ENCODE measurements around the gene ID2.
A peak's percentile ranks its signal among the peaks of the same experiment; 100 is the strongest.
"Not testable (repeated sequence)": the region's sequence is repeated elsewhere in the genome, so short reads cannot be mapped to it uniquely, and the experiment has no call there.

Gene ID2

DNA sequence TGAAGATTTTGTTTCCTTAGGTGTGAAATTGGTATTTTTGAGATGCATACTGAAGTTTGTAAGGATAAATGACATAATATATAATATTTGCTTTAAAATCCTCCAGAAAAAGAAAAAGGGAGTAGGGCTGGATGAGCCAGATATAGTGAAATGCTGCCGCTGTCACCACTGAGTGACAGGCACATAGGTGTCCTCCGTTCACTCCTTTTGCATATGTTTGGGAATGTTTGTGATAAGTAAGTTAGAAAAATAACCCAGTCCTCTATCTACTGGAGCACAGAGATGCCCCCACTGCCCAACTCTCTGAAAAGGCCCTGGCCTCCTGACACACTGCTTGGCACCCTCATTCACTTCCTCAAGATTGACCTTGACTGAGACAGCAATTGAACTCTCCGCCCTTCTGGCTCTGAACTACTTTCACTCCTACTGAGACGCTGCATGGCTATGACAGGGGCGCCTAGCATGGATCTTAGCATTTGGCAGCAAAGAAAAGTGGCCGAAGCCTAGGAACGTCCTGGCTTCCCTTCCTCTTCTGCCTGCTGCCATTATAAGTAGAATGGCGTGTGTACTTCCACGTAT lies 10.1 kb downstream of the ID2 start:
- no peak for DNase-seq

DNA sequence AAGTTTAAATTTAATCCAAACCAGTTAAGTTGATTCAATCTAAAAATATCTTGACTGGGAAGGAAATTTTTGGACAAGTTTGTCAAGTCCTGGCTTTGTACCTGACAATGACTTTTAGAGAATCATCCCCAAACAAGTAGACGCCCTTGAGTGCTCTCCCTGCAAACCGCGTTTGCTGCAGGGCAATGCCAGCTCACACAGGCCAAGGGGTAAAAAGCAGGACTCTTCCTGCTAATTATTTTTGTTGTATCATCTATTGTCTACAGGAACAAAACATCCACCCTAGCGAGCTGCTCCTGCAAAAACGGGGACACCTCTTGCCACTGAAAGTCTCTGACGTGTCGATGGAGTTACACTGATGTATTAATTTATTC lies 10.9 kb downstream of the ID2 start:
- DNase-seq = no peak

DNA sequence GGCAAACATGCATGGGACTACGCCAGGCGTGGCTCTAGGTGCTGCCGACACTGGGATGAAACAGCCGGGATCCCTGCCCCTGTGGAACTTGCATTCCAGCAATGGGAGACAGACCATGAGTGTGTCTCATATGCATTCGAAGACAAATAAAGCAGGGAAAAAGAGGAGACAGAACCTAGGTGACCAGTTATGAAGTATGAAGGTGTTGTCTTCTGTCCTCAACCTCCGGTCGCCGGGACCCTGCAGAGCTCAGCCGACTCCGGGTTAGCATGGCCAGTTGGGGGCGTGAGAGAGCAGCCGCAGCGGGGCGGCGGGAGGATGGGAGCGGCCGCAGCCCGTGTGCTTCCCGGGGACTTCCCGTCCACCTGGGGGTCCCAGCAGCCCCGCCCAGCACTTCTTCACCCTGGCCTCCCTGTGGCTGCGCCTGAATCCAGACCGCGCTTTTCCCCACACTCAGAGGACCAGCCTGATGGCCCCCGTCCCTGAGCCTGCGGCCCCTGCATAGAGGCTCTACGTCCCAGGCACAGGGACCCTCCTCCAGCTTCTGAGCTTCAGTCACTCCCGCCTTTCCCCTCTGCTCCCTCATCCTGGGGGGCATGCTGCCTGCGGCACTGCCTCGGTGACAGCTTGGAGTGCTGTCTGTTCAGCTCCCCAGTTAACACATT lies 11.4 kb downstream of the ID2 start:
- DNase-seq = no peak

DNA sequence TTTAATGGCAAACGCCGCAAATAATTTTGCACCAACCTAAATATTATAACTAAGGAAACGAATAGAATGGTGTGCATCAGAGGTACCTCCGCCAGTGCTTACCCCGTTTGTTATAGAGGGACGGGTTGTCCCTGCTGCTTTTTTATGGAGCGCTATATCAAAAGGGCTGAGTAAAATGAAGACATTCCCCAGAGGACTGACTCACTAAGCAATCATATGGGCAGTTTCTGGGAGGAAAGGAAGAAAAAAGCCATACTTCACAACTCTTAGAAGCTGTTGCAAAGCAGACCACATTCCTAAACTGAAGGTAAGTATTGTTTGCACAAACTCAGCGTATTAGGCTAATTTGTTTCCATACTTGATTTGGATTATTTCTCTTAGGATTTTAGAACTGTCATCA lies 12.9 kb downstream of the ID2 start:
- DNase-seq = no peak

DNA sequence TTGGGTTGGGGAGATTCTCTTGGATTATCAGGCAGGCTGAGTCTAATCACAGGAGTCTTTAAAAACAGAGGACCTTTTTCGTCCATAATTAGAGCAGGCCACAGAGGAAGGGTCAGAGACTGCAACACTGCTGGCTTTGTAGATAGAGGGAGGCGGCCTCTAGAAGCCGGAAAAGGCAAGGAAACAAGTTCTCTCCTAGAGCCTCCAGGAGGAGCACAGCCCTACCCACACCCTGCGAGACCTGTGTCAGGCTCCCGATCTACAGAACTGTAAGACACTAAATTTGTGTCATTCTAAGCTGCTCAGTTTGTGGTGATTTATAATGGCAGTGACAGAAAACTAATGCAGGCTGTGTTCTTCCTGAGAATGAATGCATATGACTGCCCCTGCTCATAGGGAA lies 15.3 kb downstream of the ID2 start:
- DNase-seq = no peak

DNA sequence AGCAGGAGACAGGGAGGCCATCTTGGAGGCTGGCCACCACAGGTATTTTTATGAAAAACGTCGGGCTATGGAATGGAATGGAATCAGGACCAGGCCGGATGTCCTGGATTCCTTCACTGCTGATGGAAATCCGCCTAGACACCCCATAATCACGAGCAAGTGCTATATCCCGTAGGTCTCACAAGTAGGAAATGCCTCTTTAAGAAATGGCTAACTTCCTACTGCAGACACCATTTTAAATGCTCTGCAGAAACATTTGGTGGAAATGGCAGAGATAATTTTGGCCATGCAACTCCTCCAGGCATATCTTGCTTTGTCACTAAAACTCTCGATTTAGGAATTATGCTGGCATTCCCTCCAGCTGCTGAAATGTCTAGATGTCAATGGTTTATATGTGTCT lies 18.0 kb downstream of the ID2 start:
- no peak for DNase-seq

DNA sequence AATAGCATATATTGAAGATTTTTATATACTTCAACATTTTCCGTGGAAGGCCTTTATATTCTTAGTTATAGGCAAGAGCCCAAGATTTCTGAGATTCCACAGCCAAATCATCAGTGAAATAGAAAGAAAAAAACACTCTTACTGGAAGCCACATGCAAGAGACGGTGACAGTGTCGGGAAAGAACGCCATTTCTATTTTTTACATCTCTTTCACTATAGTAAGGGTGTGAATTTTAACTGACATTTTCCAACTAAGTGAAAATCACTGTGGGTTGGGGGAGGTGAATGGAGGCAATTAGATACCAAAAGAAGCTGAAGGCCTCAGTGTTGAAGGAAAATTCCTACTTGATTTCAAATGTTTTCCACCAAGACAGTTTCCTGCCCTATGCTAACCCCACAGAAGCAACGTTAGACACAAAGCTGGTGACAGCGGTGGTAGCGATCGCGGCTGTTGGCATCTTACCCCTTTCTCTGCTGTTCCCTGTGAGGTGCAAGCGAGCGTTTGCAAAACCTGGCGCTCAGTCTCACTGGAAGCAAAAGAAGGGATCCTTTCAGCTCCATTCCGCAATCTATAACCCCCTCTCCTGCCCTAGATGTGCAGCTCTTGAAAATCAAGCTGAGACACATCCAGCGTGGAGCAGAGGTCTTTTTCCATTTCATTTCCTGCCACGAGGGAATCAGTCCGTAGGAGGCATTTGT lies 20.0 kb downstream of the ID2 start:
- DNase-seq = no peak

DNA sequence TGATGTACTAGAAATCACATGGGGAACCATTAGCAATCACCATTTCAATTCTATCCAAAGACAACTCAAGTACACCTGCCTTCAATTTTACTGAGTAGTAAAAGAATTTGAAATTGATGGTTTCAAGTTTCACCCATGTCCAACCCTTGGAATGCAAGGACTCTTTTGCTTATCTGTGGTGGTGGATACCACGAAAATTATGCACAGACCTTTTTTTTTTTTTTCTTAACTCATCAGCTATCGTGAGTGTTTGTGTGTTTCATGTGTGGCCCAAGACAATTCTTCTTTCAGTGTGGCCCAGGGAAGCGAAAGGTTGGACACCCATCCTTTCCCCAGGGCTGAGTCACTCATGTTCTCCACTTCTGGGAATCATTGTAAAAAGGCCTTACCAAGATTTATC lies 23.1 kb downstream of the ID2 start:
- DNase-seq = no peak

DNA sequence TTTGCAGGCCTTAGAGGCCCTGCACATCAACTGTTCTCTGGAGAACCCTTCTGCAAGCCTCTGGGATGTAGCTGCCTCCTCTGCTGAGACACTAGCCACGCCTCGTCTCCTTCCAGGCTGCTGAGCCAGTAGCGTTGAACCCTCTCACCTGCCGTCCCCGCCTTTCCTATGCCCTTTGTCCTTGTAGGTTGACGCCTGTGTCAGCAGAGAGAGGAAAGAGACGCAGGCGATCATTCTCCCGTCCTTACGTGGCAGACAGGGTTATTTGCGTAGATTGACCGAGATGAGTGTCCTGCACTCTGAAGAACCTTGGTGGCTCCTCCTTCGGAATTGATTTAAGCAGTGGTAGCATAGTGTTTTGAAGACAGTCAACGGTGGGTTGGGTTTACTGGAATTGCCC lies 27.8 kb downstream of the ID2 start:
- DNase-seq = no peak

DNA sequence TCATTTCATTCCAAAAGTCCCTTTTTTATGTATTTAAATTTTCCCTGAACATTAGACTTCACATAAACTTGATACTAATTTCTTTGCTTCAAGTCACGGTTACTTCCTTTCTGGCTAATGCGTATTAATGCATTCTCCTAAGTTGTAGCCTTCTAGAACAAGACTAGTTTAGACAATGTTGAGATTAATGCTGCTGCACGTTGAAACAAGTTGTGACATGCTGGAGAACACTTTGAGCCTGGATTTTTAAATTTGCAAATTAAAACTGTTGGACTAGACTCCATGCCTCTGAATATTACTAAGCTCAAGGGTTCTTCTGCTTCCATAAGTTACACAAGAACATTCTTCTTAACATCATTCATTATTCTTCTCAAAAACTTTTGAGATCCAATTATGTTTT lies 29.1 kb downstream of the ID2 start:
- no peak for DNase-seq

DNA sequence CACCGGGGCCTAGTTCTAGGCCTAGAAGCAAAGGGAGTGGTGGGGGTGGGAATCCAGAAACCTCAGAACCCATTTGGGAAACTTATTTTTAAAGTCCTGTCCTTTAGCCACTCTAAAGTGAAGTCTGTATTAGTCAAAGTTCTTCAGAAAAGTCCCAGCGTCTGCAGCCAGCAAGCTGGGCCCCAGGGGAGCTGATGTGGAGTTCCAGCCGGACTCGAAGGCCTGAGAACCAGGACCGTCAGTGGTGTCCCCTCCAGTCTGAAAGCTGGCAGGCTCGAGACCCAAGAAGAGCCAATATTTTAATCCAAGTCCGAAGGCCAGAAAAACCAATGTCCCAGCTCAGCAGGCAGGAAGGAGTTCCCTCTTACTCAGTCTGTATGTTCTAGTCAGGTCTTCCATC lies 32.4 kb downstream of the ID2 start:
- no peak for DNase-seq

DNA sequence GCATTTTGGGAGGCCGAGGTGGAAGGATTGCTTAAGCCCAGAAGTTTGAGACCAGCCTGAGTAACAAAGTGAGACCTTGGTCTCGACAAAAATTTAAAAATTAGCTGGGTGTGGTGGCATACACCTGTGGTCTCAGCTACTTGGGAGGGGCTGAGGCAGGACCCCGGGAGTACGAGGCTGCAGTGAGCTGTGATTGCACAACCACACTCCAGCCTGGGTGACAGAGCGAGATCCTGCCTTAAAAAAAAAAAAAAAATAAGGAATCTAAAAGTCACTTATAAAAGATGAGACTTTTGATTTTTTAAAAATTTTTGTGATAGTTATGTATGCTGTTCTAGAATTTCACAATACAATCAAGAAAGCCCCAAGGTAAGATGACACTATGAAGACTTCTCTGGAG lies 33.1 kb downstream of the ID2 start:
- no peak for DNase-seq

DNA sequence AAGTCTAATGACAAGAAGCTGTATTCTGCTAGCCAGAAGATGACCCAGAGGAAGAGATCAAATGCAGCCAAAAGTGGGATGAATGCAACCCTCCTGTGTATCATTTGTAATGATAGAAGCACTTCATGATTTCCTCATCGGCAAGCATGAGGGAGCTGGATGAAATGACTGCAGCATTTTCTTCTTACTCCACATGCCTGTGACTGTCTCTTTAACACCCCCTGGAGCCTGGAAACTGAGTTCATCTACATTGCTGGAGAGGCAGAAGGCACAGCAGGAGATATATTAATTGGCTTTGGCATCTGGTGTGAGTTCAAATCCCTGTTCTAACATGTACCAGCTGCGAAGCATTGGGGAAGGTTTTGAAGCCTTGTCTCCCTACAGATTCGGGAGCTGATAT lies 37.7 kb downstream of the ID2 start:
- DNase-seq = peak; percentile 64

DNA sequence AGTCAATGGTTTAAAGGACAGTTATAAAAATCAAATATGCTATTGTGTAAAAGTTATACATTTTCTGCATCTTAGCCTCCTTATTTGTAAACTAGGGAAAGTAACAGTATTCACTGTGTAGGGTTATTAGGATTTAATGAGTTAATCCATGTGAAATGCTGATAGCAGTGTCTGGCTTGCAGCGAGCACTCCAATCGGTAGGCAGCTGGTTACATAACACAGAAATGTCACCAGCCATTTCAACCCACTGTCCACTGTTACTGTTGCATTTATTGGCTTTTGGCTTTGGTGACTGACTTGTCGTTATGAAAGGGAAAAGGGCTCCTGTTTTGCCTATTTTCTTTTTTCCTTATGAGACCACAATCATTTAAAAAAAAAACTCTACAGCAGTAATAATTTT lies 38.9 kb downstream of the ID2 start:
- DNase-seq = no peak

DNA sequence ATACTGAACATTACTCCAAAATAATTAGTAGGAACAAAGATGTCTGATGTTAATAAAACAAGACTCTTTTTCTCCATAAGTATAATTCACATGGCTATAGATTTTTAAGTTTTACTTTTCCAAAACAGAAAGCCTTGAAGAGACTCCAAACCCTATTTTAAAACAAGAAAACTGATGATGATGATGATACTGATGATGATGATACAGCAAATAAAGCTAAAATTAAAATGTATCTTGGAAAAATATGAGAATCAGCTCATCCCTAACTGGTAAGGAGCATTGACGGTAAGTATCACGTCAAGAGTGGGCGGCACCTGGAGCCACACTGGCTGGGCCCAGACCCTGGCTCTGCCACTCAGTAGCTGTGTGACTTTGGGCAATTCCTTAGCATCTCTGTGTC lies 39.6 kb downstream of the ID2 start:
- no peak for DNase-seq

DNA sequence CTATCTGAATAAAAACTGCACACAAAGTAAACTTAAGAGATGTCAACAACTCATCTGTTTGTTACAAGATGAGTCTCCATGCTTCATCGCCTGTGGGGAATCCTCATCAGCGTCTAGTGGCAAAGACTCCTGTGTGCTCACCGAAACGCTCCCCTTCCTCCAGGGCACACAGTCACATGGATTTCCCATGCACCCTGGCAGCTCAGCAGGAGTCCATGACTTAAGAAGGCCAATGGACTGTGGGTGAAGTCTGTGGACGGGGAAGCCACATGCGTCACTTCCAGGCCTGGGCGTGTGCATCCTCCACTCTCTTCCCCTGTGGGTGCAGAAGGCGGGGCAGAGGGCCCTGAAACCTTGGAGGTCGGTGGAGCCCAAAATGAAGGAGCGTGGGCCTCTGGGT lies 41.1 kb downstream of the ID2 start:
- DNase-seq = no peak

DNA sequence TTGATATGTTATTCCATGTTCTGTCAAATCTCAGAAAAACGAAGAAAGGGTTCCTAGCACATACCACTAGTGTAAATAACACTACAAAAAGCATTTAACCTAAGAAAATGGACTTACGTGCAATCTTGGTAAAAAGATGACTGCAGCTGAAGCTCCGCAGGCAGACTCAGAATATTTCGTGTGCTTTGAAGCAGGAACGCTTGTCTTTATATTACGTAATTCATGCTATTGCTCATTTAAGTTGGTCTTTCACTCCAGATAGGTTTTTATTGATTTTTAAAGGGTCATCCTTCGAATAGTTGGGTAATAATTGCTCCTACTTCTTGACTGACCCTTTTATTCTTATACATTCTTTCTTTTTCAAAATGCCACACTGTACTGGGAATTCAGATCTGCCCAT lies 44.0 kb downstream of the ID2 start:
- DNase-seq = no peak

DNA sequence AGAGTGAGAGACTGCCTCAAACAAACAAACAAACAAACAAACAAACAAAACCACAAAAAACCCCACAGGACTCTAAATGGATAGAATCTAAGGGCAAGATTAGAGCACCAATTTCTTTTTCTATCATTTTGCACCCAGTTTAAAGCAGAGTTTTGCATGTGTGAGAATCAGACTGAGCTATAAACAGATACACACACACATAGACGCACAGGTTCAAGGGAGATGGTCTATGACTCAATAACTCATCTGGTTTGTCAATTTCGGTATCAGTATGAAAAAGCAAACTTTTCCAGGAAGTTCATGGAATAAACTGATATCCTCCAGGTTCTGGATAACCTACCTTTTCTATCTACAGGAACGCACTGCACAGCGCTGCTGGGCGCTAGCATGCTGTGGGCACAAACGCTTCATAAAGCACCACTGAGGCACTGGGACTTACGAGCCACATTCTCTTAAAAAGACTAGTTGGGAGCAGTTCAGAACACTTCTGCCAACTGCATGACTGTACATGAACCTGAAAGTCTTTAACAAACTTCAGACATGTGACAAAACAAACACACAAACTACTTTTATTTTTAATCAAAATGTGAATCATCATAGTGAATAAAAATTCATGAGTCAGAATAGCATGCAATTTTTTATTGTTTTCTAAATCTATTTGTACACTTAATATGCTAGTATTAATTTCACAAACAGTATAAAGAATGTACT lies 46.6 kb downstream of the ID2 start:
- no peak for DNase-seq

DNA sequence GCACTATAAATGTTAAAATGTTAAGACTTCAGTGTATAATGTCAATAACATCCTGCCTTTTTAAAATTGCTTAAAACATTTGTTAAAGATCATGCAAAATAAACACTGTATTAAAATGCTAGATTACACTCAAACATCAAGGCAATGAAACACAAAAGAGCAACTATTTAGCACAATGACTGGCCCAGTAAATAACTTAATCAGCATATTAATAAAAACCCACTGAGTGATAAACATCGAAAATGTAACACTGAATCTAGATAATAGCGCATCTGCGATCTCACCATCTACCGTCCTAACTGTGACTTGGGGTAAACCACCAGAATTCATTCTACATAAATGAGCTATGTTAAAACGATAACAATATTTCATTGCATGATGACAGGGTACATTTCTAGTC lies 47.2 kb downstream of the ID2 start:
- DNase-seq = not testable (repeated sequence)

DNA sequence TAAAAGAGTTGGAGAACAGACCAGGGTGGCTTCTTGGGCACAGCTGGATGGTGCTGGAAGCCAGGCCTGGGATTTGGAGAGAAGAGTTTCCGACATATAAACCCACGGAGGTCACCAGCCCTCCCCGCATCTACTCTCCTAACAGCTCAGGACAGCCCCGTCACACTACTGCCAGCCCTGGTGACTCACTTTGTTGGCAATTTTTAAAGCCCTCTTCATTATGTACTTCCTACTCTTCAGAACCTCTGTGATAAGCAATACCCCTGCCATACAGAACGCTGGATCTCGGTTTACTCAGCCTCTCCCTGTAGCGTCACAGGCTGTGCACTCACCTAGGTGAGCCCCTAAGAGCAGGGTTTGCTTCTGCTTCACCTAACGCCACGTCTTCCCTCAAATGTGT lies 48.1 kb downstream of the ID2 start:
- no peak for DNase-seq

DNA sequence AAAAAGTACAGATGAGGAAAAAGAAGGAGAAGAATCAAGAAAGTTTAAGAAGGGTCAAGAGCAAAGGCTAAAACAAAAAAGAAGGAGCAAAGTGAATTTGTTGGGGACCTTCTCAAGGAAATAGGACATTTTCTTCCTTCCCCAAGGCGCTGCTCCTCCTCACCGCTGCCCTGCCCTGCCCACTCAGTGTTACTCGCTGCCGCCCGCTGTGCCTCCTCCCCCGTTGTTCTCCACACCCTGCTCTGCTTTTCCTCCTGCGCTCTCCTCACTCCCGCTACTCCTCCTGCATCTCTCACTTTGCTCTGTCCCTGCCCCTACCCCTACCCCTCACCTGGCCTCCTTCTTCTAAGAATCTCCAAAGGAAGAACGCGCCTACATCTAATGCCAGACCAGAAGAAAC lies 50.7 kb downstream of the ID2 start:
- DNase-seq = no peak

All from NCI-H446 treated with DMSO at 0.1 percent for 48 hours (cell line).